Measurements from ENCODE around the gene TFEB. TPM values are rescaled to one million over a fixed set of nuclear protein-coding genes. Genes with fewer than 3 reads are reported as not detected.

TFEB gene
- total and polyA plus RNA-seq, 4 donors = 1.1 to 6.2 (median 3.8) TPM

- TF ChIP-seq ZBTB33 (IDR thresholded peaks at IDR 0.05) (no peak), NR2F2 (IDR thresholded peaks at IDR 0.05) (no peak), ATF3 (IDR thresholded peaks at IDR 0.05) (no peak), MAX (IDR thresholded peaks at IDR 0.05) (no peak), JUND (IDR thresholded peaks at IDR 0.05) (no peak), GABPA (IDR thresholded peaks at IDR 0.05 in 1 of 2, conservative IDR thresholded peaks at IDR 0.05 in 1 of 2) (no peak)
- Histone ChIP-seq H3K27ac (ENCODE audit: low read depth in 1 of 2, low read length in 2 of 2) (peak overlapping the region in 1 of 2 donors; percentile 65), H3K9ac (ENCODE audit: low read depth in 1 of 2, low read length in 2 of 2) (no peak overlapping the region), H3K36me3 (ENCODE audit: control insufficient read depth in 4 of 4, insufficient read depth in 3 of 4, low read depth in 1 of 4, low read length in 3 of 4) (no peaks in the 10 kb centered on the region), H3K9me3 (ENCODE audit: control insufficient read depth in 4 of 4, low read length in 3 of 4) (no peaks in the 10 kb centered on the region), H3K27me3 (ENCODE audit: control insufficient read depth in 4 of 4, insufficient read depth in 4 of 4, low read length in 3 of 4) (no peaks in the 10 kb centered on the region), H3K4me3 (ENCODE audit: low read depth in 1 of 3, low read length in 3 of 3) (no peak overlapping the region), H3K4me1 (ENCODE audit: control insufficient read depth in 4 of 4, insufficient read depth in 4 of 4, low read length in 3 of 4) (peaks cover 4 to 19% (median 17%) of the 10 kb centered on the region in 4 donors)
- DNase-seq (ENCODE audit: low spot score) = no peak
- WGBS = 88% methylated on average over 14 of the region's 14 CpGs
Measured at GRCh38 chr6:41713650-41714291, 21.6 kb downstream of the TFEB start.

GRCh38 chr6:41713159-41713649 is 22.2 kb downstream of the TFEB start:
- Histone ChIP-seq H3K9ac (ENCODE audit: low read depth in 1 of 2, low read length in 2 of 2) (no peak overlapping the region), H3K4me1 (ENCODE audit: control insufficient read depth in 4 of 4, insufficient read depth in 4 of 4, low read length in 3 of 4) (peaks cover 4 to 19% (median 17%) of the 10 kb centered on the region in 4 donors), H3K27me3 (ENCODE audit: control insufficient read depth in 4 of 4, insufficient read depth in 4 of 4, low read length in 3 of 4) (no peaks in the 10 kb centered on the region), H3K4me3 (ENCODE audit: low read depth in 1 of 3, low read length in 3 of 3) (no peak overlapping the region), H3K36me3 (ENCODE audit: control insufficient read depth in 4 of 4, insufficient read depth in 3 of 4, low read depth in 1 of 4, low read length in 3 of 4) (no peaks in the 10 kb centered on the region), H3K9me3 (ENCODE audit: control insufficient read depth in 4 of 4, low read length in 3 of 4) (no peaks in the 10 kb centered on the region), H3K27ac (ENCODE audit: low read depth in 1 of 2, low read length in 2 of 2) (peak overlapping the region; percentile 48 to 65)
- 63% methylated on average over 9 of the region's 9 CpGs for WGBS
- TF ChIP-seq FOXA1 (IDR thresholded peaks at IDR 0.05) = no peak
- TF ChIP-seq RAD21 (IDR thresholded peaks at IDR 0.05) = no peak
- peak in 1 of 2 donors; percentile 27 for TF ChIP-seq HNF4A (conservative IDR thresholded peaks at IDR 0.05)
- TF ChIP-seq SP1 (IDR thresholded peaks at IDR 0.05) = no peak
- TF ChIP-seq RXRA (IDR thresholded peaks at IDR 0.05) = peak in 1 of 2 donors; percentile 25
- peak; percentile 91 to 97 for TF ChIP-seq JUND (IDR thresholded peaks at IDR 0.05)
- no peak for TF ChIP-seq GABPA (IDR thresholded peaks at IDR 0.05 in 1 of 2, conservative IDR thresholded peaks at IDR 0.05 in 1 of 2)
- peak; percentile 89 for TF ChIP-seq ATF3 (IDR thresholded peaks at IDR 0.05)
- DNase-seq (ENCODE audit: low spot score) = no peak

GRCh38 chr6:41712651-41713103 is 22.7 kb downstream of the TFEB start:
- no peak overlapping the region for H3K4me3 ChIP-seq (ENCODE audit: low read depth in 1 of 3, low read length in 3 of 3)
- H3K9ac ChIP-seq (ENCODE audit: low read depth in 1 of 2, low read length in 2 of 2) = no peak overlapping the region
- no peaks in the 10 kb centered on the region for H3K27me3 ChIP-seq (ENCODE audit: control insufficient read depth in 4 of 4, insufficient read depth in 4 of 4, low read length in 3 of 4)
- WGBS = 38% methylated on average over 10 of the region's 10 CpGs
- no peaks in the 10 kb centered on the region for H3K36me3 ChIP-seq (ENCODE audit: control insufficient read depth in 4 of 4, insufficient read depth in 3 of 4, low read depth in 1 of 4, low read length in 3 of 4)
- DNase-seq (ENCODE audit: low spot score) = no peak
- TF ChIP-seq FOXA1 (IDR thresholded peaks at IDR 0.05) = no peak
- TF ChIP-seq REST (IDR thresholded peaks at IDR 0.05) = peak; percentile 19
- peak; percentile 39 to 54 for TF ChIP-seq HNF4A (conservative IDR thresholded peaks at IDR 0.05)
- TF ChIP-seq YY1 (IDR thresholded peaks at IDR 0.05) = peak; percentile 47
- TF ChIP-seq NR2F2 (IDR thresholded peaks at IDR 0.05) = no peak
- peak in 1 of 2 donors; percentile 42 for TF ChIP-seq RXRA (IDR thresholded peaks at IDR 0.05)
- no peak for TF ChIP-seq ATF3 (IDR thresholded peaks at IDR 0.05)
- peak; percentile 9 for TF ChIP-seq SP1 (IDR thresholded peaks at IDR 0.05)
- H3K27ac ChIP-seq (ENCODE audit: low read depth in 1 of 2, low read length in 2 of 2) = peak overlapping the region; percentile 48 to 65
- H3K9me3 ChIP-seq (ENCODE audit: control insufficient read depth in 4 of 4, low read length in 3 of 4) = no peaks in the 10 kb centered on the region
- peaks cover 4 to 19% (median 17%) of the 10 kb centered on the region in 4 donors for H3K4me1 ChIP-seq (ENCODE audit: control insufficient read depth in 4 of 4, insufficient read depth in 4 of 4, low read length in 3 of 4)

Data from liver (tissue), 9 donors.